ENCODE results near the gene FAM180B. TPM values are rescaled to one million over a fixed set of nuclear protein-coding genes. Genes with fewer than 3 reads are reported as not detected.

FAM180B gene
- total and polyA plus RNA-seq, 2 donors (not counting 1 experiment from before 2014, with no cell fraction given) = not detected

GRCh38 chr11:47617417-47617809, 30.9 kb downstream of the FAM180B start:
- no peak overlapping the region for H2AFZ ChIP-seq (ENCODE audit: low read length)
- peak overlapping the region; percentile 11 for H3K27ac ChIP-seq (ENCODE audit: insufficient read depth, low read length)
- peaks cover 7% of the 10 kb centered on the region for H3K36me3 ChIP-seq (ENCODE audit: control insufficient read depth, insufficient read depth, low read length)
- no peaks in the 10 kb centered on the region for H3K27me3 ChIP-seq (ENCODE audit: control insufficient read depth, insufficient read depth, low read length)
- no peaks in the 10 kb centered on the region for H4K20me1 ChIP-seq (ENCODE audit: control insufficient read depth, extremely low read depth, insufficient read depth, low read length)
- H3K79me2 ChIP-seq (ENCODE audit: control insufficient read depth, insufficient read depth, low read length) = no peaks in the 10 kb centered on the region
- H3K4me1 ChIP-seq (ENCODE audit: control insufficient read depth, extremely low read depth, insufficient read depth, low read length) = peaks cover 11% of the 10 kb centered on the region
- H3K4me2 ChIP-seq (ENCODE audit: extremely low read depth, insufficient read depth, low read length) = peak overlapping the region; percentile 61
- DNase-seq (ENCODE audit: low read depth in 2 of 2) = peak; percentile 76 to 82
- H3K4me3 ChIP-seq (replicated peaks in 1 of 4; ENCODE audit: control extremely low read depth in 1 of 4, insufficient read depth in 1 of 4, low read depth in 3 of 4, low read length in 4 of 4) = no peak overlapping the region
- no peak for TF ChIP-seq CTCF (conservative IDR thresholded peaks at IDR 0.05 in 1 of 2, IDR thresholded peaks at IDR 0.05 in 1 of 2; ENCODE audit: low read depth in 1 of 2, low read length in 2 of 2)
- no peak for TF ChIP-seq EZH2 (IDR thresholded peaks at IDR 0.05; ENCODE audit: low read length, missing control alignments)
- no peak overlapping the region for H3K9ac ChIP-seq (ENCODE audit: insufficient read depth, low read length)
- H3K9me3 ChIP-seq (ENCODE audit: control insufficient read depth, insufficient read depth, low read depth, low read length) = no peaks in the 10 kb centered on the region

- H3K9me3 ChIP-seq (ENCODE audit: control insufficient read depth, insufficient read depth, low read depth, low read length) = no peaks in the 10 kb centered on the region
- TF ChIP-seq CTCF (conservative IDR thresholded peaks at IDR 0.05 in 1 of 2, IDR thresholded peaks at IDR 0.05 in 1 of 2; ENCODE audit: low read depth in 1 of 2, low read length in 2 of 2) (no peak), EZH2 (IDR thresholded peaks at IDR 0.05; ENCODE audit: low read length, missing control alignments) (no peak)
- no peak for DNase-seq (ENCODE audit: low read depth in 2 of 2)
- H3K27ac ChIP-seq (ENCODE audit: insufficient read depth, low read length) = no peak overlapping the region
- H3K9ac ChIP-seq (ENCODE audit: insufficient read depth, low read length) = no peak overlapping the region
- no peaks in the 10 kb centered on the region for H3K27me3 ChIP-seq (ENCODE audit: control insufficient read depth, insufficient read depth, low read length)
- H3K79me2 ChIP-seq (ENCODE audit: control insufficient read depth, insufficient read depth, low read length) = no peaks in the 10 kb centered on the region
- H3K4me3 ChIP-seq (replicated peaks in 1 of 4; ENCODE audit: control extremely low read depth in 1 of 4, insufficient read depth in 1 of 4, low read depth in 3 of 4, low read length in 4 of 4) = no peak overlapping the region
- peaks cover 13% of the 10 kb centered on the region for H3K36me3 ChIP-seq (ENCODE audit: control insufficient read depth, insufficient read depth, low read length)
- no peak overlapping the region for H2AFZ ChIP-seq (ENCODE audit: low read length)
- H4K20me1 ChIP-seq (ENCODE audit: control insufficient read depth, extremely low read depth, insufficient read depth, low read length) = no peaks in the 10 kb centered on the region
- peaks cover 11% of the 10 kb centered on the region for H3K4me1 ChIP-seq (ENCODE audit: control insufficient read depth, extremely low read depth, insufficient read depth, low read length)
- H3K4me2 ChIP-seq (ENCODE audit: extremely low read depth, insufficient read depth, low read length) = no peak overlapping the region
These were observed 34.4 kb downstream of the FAM180B start for GRCh38 chr11:47620836-47621378.

- Histone ChIP-seq H3K4me2 (ENCODE audit: extremely low read depth, insufficient read depth, low read length) (no peak overlapping the region), H3K9ac (ENCODE audit: insufficient read depth, low read length) (no peak overlapping the region), H3K4me3 (replicated peaks in 1 of 4; ENCODE audit: control extremely low read depth in 1 of 4, insufficient read depth in 1 of 4, low read depth in 3 of 4, low read length in 4 of 4) (no peak overlapping the region), H4K20me1 (ENCODE audit: control insufficient read depth, extremely low read depth, insufficient read depth, low read length) (no peaks in the 10 kb centered on the region), H3K27me3 (ENCODE audit: control insufficient read depth, insufficient read depth, low read length) (no peaks in the 10 kb centered on the region), H3K36me3 (ENCODE audit: control insufficient read depth, insufficient read depth, low read length) (peaks cover 11% of the 10 kb centered on the region), H3K79me2 (ENCODE audit: control insufficient read depth, insufficient read depth, low read length) (no peaks in the 10 kb centered on the region), H3K9me3 (ENCODE audit: control insufficient read depth, insufficient read depth, low read depth, low read length) (no peaks in the 10 kb centered on the region), H3K27ac (ENCODE audit: insufficient read depth, low read length) (no peak overlapping the region), H3K4me1 (ENCODE audit: control insufficient read depth, extremely low read depth, insufficient read depth, low read length) (no peaks in the 10 kb centered on the region), H2AFZ (ENCODE audit: low read length) (no peak overlapping the region)
- no peak for DNase-seq (ENCODE audit: low read depth in 2 of 2)
- TF ChIP-seq EZH2 (IDR thresholded peaks at IDR 0.05; ENCODE audit: low read length, missing control alignments) (no peak), CTCF (conservative IDR thresholded peaks at IDR 0.05 in 1 of 2, IDR thresholded peaks at IDR 0.05 in 1 of 2; ENCODE audit: low read depth in 1 of 2, low read length in 2 of 2) (no peak)
These were observed 39.8 kb downstream of the FAM180B start for GRCh38 chr11:47626234-47626633.
